GM19239 (cell line): ENCODE results near the gene ST7L.

ENCODE experiments used
- DNase-seq: peaks from one replicate; pipeline ENCODE4 v3.0.0; 2011; ENCODE audit warnings: low spot score; ENCODE audit not compliant: insufficient read length
- FAIRE-seq: peaks from 2 replicates; lab custom pipeline; 2011; peaks lifted over from hg19 to GRCh38; lab: Jason Lieb, UNC

ST7L gene

GRCh38 chr1:112619518-112620376 lies 806 bp upstream of the ST7L start, which contains the start of gene CAPZA1:
Gene CAPZA1 (plus strand): TSS chr1:112619832. CDS start chr1:112619845, 13 bp downstream.
- FAIRE-seq = peak; percentile 83
- peak; percentile 52 for DNase-seq

- peak; percentile 55 for FAIRE-seq
- DNase-seq = no peak
These were observed 724 bp downstream of the ST7L start for GRCh38 chr1:112618114-112618720.

DNA sequence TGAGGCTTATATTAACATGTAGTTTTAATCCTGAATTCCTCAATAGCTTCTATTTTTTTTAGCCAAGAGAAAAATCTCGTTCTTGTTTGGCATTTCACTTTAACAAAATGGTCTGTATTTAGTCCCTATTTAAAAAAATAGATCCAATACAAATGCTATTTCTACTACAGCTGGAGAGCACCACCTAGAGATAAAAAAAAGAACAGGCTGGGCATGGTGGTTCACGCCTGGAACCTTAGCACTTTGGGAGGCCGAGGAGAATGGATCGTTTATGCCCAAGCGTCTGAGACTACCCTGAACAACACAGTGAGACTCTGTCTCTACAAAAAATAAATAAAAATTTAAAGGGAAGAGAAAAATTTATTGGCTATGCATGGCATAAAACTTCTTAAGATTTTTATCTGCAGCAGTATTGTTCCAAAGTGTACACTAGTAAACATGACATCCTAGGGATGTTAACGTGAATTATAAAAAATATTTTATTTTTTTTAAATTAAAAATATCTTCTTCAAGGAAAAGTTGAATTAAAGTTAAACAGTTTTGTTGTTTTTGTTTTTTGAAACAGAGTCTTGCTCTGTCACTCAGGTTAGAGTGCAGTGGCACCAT lies 4.4 kb downstream of the ST7L start:
- peak; percentile 47 for FAIRE-seq
- no peak for DNase-seq

DNA sequence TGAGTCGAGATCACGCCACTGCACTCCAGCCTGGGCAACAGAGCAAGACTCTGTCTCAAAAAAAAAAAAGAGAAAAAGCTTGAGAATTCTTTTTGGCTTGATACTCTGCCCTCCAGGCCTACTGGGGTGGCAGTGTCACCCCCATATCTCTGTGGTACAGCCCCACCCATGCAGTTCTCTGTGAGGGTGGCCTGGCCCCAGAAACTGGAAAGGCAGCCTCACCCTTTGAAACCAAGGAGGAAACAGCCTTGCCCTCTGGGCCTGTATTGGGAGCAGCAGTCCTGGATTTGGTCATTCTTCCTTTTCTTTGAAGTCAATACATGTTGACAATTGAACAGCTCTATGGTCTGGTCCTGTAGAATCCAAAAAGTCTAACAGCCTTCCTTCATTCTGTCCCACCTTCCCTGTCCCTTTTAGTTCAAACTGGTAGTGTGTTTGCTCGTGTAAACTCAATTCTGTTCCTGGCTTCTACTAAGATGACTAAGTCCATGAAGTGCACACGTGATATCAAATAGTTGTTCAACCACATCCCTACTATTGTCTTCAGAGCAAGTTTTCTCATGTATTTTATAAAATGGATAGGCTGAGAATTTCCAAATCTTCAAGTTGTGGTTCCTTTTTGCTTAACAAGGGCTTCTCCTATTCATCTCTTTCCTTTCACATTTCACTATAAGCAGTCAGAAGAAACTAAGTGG lies 13.2 kb downstream of the ST7L start:
- FAIRE-seq (no peak), DNase-seq (no peak)

DNA sequence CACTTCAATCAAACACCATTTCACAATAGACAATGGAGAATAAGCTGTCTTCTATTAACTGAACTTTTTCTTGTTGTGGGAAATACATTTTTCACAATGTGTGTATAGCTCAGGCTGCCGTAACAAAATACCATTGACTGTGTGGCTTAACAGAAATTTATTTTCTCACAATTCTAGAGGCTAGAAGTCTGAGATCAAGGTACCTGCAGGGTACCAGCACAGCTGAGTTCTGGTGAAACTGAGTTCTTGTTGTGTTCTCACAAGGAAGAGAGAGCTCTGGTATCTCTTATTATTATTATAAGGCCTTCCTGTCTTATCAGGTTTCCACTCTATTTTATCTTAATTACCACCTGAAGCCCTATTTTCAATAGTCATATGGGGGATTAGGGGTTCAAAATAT lies 15.4 kb downstream of the ST7L start:
- DNase-seq (no peak), FAIRE-seq (no peak)

- DNase-seq = no peak
- no peak for FAIRE-seq
These were observed 15.9 kb downstream of the ST7L start for GRCh38 chr1:112603012-112603411.

DNA sequence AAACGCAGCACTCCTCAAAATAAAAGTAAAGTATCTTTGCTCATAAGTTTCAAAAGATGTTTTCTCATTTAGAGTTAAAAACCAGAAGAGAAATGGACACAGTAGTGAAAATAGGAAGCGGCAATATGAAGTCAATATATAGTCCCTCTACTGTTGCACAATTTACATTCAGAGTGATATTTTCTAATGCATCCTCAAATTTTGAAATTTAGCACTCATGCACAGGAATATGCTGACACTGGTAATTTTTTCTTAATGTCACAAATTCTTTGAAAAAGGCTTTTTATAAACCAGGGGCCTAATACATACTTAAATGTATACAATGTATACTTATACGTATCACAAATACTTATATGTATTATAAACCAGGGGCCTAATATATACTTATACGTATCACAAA lies 19.5 kb downstream of the ST7L start:
- FAIRE-seq (no peak), DNase-seq (no peak)

GRCh38 chr1:112594208-112594876 lies 24.6 kb downstream of the ST7L start:
- no peak for FAIRE-seq
- DNase-seq = no peak

DNA sequence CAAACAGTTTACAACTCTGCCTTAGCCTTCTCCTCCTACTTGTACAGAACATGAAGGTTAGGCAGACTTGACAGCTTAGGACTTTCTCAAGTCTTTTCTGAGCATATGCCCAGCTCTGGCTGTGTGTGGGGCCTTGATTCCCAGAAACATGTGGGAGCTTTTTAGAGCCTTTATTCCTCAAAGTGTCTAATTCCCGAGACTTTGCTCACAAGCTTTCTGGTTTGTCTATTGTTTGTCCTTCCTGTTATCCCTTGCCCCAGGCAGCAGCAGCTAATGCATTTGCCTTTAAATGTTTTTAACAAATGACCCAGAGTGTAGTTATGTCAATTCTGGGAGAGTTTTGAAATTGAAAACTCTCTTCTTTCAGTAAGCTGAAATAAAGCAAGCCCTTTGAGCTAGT lies 29.2 kb downstream of the ST7L start:
- DNase-seq = no peak
- no peak for FAIRE-seq

GRCh38 chr1:112583366-112583765 lies 35.6 kb downstream of the ST7L start:
- FAIRE-seq (no peak), DNase-seq (no peak)

DNA sequence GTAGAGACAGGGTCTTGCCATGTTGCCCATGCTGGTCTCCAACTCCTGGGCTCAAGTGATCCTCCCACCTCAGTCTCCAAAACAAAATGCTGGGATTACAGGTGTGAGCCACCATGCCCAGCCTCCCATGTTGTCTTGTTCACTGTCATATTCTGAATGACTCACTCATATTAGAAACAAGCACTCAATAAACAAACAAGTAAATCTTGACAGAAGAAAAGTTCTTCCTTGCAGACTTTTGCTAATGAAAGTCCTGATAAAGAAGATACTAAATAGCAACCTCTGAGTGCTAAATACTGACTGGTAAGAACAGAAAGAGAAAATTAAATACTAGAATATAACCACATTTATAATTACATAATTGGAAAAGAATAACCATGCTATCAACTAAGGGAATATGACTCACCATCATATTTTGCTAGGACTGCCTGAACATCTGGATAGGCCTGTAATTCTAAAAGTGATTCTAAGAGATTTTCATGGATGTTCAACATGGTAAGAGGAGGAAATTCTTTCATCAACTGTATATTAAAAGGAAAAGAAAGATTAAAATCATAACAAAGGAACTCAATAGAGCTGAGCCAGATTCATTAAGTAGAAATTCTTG lies 37.3 kb downstream of the ST7L start:
- FAIRE-seq (no peak), DNase-seq (no peak)

DNA sequence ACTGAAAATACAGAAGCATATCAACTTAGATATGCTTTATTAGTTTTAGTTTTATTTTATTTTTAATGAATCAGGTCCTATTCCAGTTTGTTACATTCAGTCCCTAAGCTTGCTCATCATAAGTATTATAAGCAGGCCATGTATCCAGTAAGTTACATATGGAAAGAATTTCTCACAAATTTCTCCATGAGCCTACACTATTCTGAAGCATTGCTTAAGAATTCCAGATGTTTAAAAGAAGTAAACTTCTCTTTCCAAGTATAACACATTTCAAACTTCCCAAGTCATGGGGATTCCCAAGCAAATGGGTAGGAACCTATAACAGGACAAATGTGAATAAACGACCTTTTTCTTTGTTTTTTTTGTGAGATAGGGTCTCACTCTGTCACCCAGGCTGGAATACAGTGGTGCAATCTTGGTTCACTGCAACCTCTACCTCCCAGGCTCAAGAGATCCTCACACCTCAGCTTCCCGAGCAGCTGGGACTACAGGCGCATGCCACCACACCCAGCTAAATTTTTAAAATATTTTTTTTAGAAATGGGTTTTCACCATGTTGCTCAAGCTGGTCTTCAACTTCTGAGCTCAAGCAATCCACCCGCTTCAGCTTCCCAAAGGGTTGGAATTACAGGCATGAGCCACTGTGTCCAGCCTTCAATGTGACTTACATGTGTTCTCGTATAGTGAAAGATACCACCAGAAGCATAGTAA lies 39.0 kb downstream of the ST7L start:
- FAIRE-seq (peak; percentile 45), DNase-seq (no peak)

DNA sequence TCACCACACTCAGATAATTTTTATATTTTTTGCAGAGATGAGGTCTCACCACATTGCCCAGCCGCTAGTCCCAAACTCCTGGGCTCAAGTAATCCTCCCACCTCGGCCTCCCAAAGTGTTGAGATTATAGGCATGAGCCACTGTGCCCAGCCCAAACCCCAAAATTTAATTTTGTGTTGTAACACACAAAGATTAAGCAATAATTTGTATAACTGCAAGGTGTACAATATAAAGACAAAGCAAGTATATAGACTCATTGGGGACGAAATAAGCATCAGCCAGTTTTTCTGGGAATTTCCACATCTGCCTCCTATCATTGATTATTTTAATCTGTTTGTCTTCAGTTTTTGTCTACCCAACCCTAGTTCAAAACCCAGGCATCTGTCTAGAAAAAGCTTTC lies 42.7 kb downstream of the ST7L start:
- DNase-seq (no peak), FAIRE-seq (no peak)

- FAIRE-seq (no peak), DNase-seq (no peak)
These were observed 43.7 kb downstream of the ST7L start for GRCh38 chr1:112575154-112575804.

GRCh38 chr1:112565800-112566199 lies 53.1 kb downstream of the ST7L start:
- FAIRE-seq (no peak), DNase-seq (no peak)

GRCh38 chr1:112564081-112564480 lies 54.9 kb downstream of the ST7L start:
- no peak for DNase-seq
- no peak for FAIRE-seq

DNA sequence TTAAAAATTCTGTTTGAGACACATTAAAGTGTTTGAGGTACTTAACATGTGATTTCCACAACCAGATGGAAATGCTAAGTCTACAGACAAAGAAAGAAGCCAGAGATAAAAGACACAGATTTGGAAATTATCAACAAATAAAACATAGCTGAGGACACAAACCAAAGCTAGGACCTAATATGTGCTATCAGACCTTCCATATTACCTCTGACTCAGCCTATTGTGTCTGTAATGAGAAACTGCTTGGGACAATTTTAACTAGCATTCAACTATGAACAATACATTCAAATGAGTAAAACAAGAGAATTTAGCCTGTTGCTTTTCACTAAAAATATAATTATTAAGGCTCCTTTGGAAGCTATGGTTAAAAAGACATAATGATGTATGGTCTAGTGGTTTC lies 55.6 kb downstream of the ST7L start:
- no peak for DNase-seq
- no peak for FAIRE-seq

DNA sequence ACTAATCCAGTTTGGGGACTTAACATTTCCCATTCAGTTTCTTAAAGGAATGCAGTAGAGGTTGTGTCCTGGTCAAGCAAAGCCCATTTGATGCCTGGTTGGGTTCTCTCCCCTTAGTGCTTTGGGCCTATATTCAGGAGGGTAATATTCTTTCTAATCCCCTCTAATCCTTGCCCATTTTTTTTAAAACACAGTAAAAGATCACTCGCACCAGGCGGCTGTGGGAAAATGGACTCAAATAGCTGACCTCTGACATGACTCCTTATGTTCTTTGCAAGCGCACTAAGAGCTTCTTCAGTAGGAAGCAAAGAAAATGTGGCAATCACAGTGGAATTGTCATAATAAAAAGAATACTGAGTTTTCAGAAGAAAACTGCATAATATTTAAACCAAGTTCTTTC lies 60.3 kb downstream of the ST7L start:
- no peak for DNase-seq
- FAIRE-seq = no peak

GRCh38 chr1:112557385-112557784 lies 61.6 kb downstream of the ST7L start:
- DNase-seq = no peak
- FAIRE-seq = no peak
